ENCODE measurements around the gene PLP2. TPM values are rescaled to one million over a fixed set of nuclear protein-coding genes. Genes with fewer than 3 reads are reported as not detected.
"Not testable (repeated sequence)": the region's sequence is repeated elsewhere in the genome, so short reads cannot be mapped to it uniquely, and the experiment has no call there.

The PLP2 gene
- polyA plus RNA-seq, 1 experiment: 225 TPM

GRCh38 chrX:49137492-49137891 lies 34.2 kb upstream of the PLP2 start:
- H3K27me3 ChIP-seq (ENCODE audit: control insufficient read depth, insufficient read depth, low read length): no peaks in the 10 kb centered on the region
- DNase-seq (ENCODE audit: low read depth): no peak
- CTCF ChIA-PET: no interaction called here
- no peak overlapping the region for H3K4me3 ChIP-seq (ENCODE audit: low read depth, low read length)
- POLR2A ChIA-PET: no interaction called here
- TF ChIP-seq CTCF (IDR thresholded peaks at IDR 0.05; ENCODE audit: insufficient read depth, low read depth, low read length): no peak
- H3K36me3 ChIP-seq (ENCODE audit: control insufficient read depth, insufficient read depth, low read length): no peaks in the 10 kb centered on the region

GRCh38 chrX:49139713-49140112 lies 32.0 kb upstream of the PLP2 start:
- no peaks in the 10 kb centered on the region for H3K27me3 ChIP-seq (ENCODE audit: control insufficient read depth, insufficient read depth, low read length)
- ChIA-PET POLR2A (no interaction called here), CTCF (no interaction called here)
- no peak overlapping the region for H3K4me3 ChIP-seq (ENCODE audit: low read depth, low read length)
- TF ChIP-seq CTCF (IDR thresholded peaks at IDR 0.05; ENCODE audit: insufficient read depth, low read depth, low read length): no peak
- DNase-seq (ENCODE audit: low read depth): no peak
- no peaks in the 10 kb centered on the region for H3K36me3 ChIP-seq (ENCODE audit: control insufficient read depth, insufficient read depth, low read length)

- peak; percentile 42; the same call in 1 of the 2 replicates for TF ChIP-seq CTCF (IDR thresholded peaks at IDR 0.05; ENCODE audit: insufficient read depth, low read depth, low read length)
- DNase-seq (ENCODE audit: low read depth); H3K27me3 ChIP-seq (ENCODE audit: control insufficient read depth, insufficient read depth, low read length); H3K4me3 ChIP-seq (ENCODE audit: low read depth, low read length); POLR2A ChIA-PET; H3K36me3 ChIP-seq (ENCODE audit: control insufficient read depth, insufficient read depth, low read length): not testable (repeated sequence)
- CTCF ChIA-PET: interaction anchor here (0.8 to 1.8 kb wide), 3 partner anchors 10 to 25 kb away, joined by 3 to 4 read pairs (median 3); no protein-coding TSS in a partner anchor
Measured at GRCh38 chrX:49142264-49142663, 29.4 kb upstream of the PLP2 start.

- CTCF ChIA-PET: interaction anchor here (1.8 kb wide), 1 partner anchor 13 kb away, joined by 4 read pairs; no protein-coding TSS in a partner anchor
- POLR2A ChIA-PET; H3K27me3 ChIP-seq (ENCODE audit: control insufficient read depth, insufficient read depth, low read length); H3K4me3 ChIP-seq (ENCODE audit: low read depth, low read length); H3K36me3 ChIP-seq (ENCODE audit: control insufficient read depth, insufficient read depth, low read length); DNase-seq (ENCODE audit: low read depth): not testable (repeated sequence)
Measured at GRCh38 chrX:49143154-49143553, 28.5 kb upstream of the PLP2 start.

- Histone ChIP-seq H3K36me3 (ENCODE audit: control insufficient read depth, insufficient read depth, low read length) (no peaks in the 10 kb centered on the region), H3K27me3 (ENCODE audit: control insufficient read depth, insufficient read depth, low read length) (no peaks in the 10 kb centered on the region), H3K4me3 (ENCODE audit: low read depth, low read length) (no peak overlapping the region)
- TF ChIP-seq CTCF (IDR thresholded peaks at IDR 0.05; ENCODE audit: insufficient read depth, low read depth, low read length): no peak
- DNase-seq (ENCODE audit: low read depth): no peak
- ChIA-PET CTCF (no interaction called here), POLR2A (no interaction called here)
Measured at GRCh38 chrX:49147282-49147681, 24.4 kb upstream of the PLP2 start.

- H3K4me3 ChIP-seq (ENCODE audit: low read depth, low read length): no peak overlapping the region
- CTCF ChIA-PET: no interaction called here
- POLR2A ChIA-PET: no interaction called here
Measured at GRCh38 chrX:49147936-49148335, 23.8 kb upstream of the PLP2 start.

GRCh38 chrX:49148390-49149100 lies 23.2 kb upstream of the PLP2 start:
- POLR2A ChIA-PET; H3K27me3 ChIP-seq (ENCODE audit: control insufficient read depth, insufficient read depth, low read length); H3K36me3 ChIP-seq (ENCODE audit: control insufficient read depth, insufficient read depth, low read length); DNase-seq (ENCODE audit: low read depth); CTCF ChIA-PET; H3K4me3 ChIP-seq (ENCODE audit: low read depth, low read length): not testable (repeated sequence)

More at GRCh38 chrX:49147936-49148335, 23.8 kb upstream of the PLP2 start:
- no peak for DNase-seq (ENCODE audit: low read depth)
- Histone ChIP-seq H3K27me3 (ENCODE audit: control insufficient read depth, insufficient read depth, low read length) (no peaks in the 10 kb centered on the region), H3K36me3 (ENCODE audit: control insufficient read depth, insufficient read depth, low read length) (no peaks in the 10 kb centered on the region)
- no peak for TF ChIP-seq CTCF (IDR thresholded peaks at IDR 0.05; ENCODE audit: insufficient read depth, low read depth, low read length)

GRCh38 chrX:49149291-49149690 lies 22.4 kb upstream of the PLP2 start:
- H3K4me3 ChIP-seq (ENCODE audit: low read depth, low read length); H3K27me3 ChIP-seq (ENCODE audit: control insufficient read depth, insufficient read depth, low read length); POLR2A ChIA-PET; CTCF ChIA-PET; H3K36me3 ChIP-seq (ENCODE audit: control insufficient read depth, insufficient read depth, low read length); DNase-seq (ENCODE audit: low read depth): not testable (repeated sequence)
